GM19023 (cell line): Measurements from ENCODE around the gene DCP1A.

Experiments used
- ATAC-seq: cut with Tn5 transposase; IDR thresholded peaks from one replicate; pipeline ENCODE4 v1.9.1; 2021; ENCODE audit warnings: mild to moderate bottlenecking, moderate library complexity; ENCODE audit not compliant: unreplicated experiment

Gene DCP1A

GRCh38 chr3:53248161-53248560 lies 99.2 kb downstream of the DCP1A start:
- ATAC-seq, result no peak

GRCh38 chr3:53247619-53248018 lies 99.7 kb downstream of the DCP1A start:
- ATAC-seq, result no peak

GRCh38 chr3:53244271-53244670 lies 103.1 kb downstream of the DCP1A start:
- ATAC-seq, result no peak

GRCh38 chr3:53243785-53244184 lies 103.6 kb downstream of the DCP1A start:
- ATAC-seq, result no peak

- ATAC-seq, result no peak
Observed at GRCh38 chr3:53243165-53243564, 104.2 kb downstream of the DCP1A start.

GRCh38 chr3:53242642-53243041 lies 104.7 kb downstream of the DCP1A start:
- ATAC-seq, result no peak

GRCh38 chr3:53242155-53242554 lies 105.2 kb downstream of the DCP1A start:
- ATAC-seq, result no peak

GRCh38 chr3:53240989-53241972 lies 106.1 kb downstream of the DCP1A start:
- ATAC-seq, result no peak

GRCh38 chr3:53239800-53240199 lies 107.5 kb downstream of the DCP1A start:
- no peak for ATAC-seq

GRCh38 chr3:53238886-53239285 lies 108.5 kb downstream of the DCP1A start:
- ATAC-seq, result no peak

GRCh38 chr3:53238051-53238850 lies 109.1 kb downstream of the DCP1A start:
- no peak for ATAC-seq

- ATAC-seq, result no peak
Observed at GRCh38 chr3:53236112-53236841, 111.1 kb downstream of the DCP1A start.

GRCh38 chr3:53235545-53235944 lies 111.8 kb downstream of the DCP1A start:
- no peak for ATAC-seq

GRCh38 chr3:53234841-53235232 lies 112.5 kb downstream of the DCP1A start:
- no peak for ATAC-seq

GRCh38 chr3:53234130-53234840 lies 113.1 kb downstream of the DCP1A start:
- ATAC-seq, result no peak
